Neural crest cell (in vitro differentiated cells): ENCODE data around the gene U2AF1. TPM values are rescaled to one million over a fixed set of nuclear protein-coding genes. Genes with fewer than 3 reads are reported as not detected.
"Not testable (repeated sequence)": the region's sequence is repeated elsewhere in the genome, so short reads cannot be mapped to it uniquely, and the experiment has no call there.

Experiments used
- DNase-seq: peaks from one replicate; pipeline ENCODE4 v3.0.0; 2021; ENCODE audit warnings: low read depth, mixed read lengths, low spot score
- H3K27ac Mint-ChIP-seq: one replicate; pipeline ENCODE4 v1.8.0; 2021; ENCODE audit warnings: mild to moderate bottlenecking, mixed read lengths; ENCODE audit not compliant: unreplicated experiment
- H3K27me3 Mint-ChIP-seq: 2 replicates; pipeline ENCODE4 v1.8.0; 2021; ENCODE audit warnings: low read depth, mild to moderate bottlenecking, mixed read lengths
- H3K36me3 Mint-ChIP-seq: 2 replicates; pipeline ENCODE4 v1.8.0; 2021; ENCODE audit warnings: low read depth, mild to moderate bottlenecking, mixed read lengths
- H3K4me1 Mint-ChIP-seq: 2 replicates; pipeline ENCODE4 v1.8.0; 2021; ENCODE audit warnings: mixed read lengths
- H3K4me3 Mint-ChIP-seq: one replicate; pipeline ENCODE4 v1.8.0; 2021; ENCODE audit warnings: mild to moderate bottlenecking, mixed read lengths
- H3K9me3 Mint-ChIP-seq: 2 replicates; pipeline ENCODE4 v1.8.0; 2021; ENCODE audit warnings: mixed read lengths
- total RNA-seq: library from RNA; stranded (reverse); gene quantifications from 2 replicates; pipeline ENCODE4 v1.2.1, GENCODE V29; 2021

The U2AF1 gene
- total RNA-seq, 1 donor from 2014 or later = 17.6 TPM

- H3K4me1 Mint-ChIP-seq, H3K9me3 Mint-ChIP-seq, H3K27me3 Mint-ChIP-seq, H3K36me3 Mint-ChIP-seq, H3K4me3 Mint-ChIP-seq, DNase-seq, H3K27ac Mint-ChIP-seq: not testable (repeated sequence)
These were observed 34.6 kb downstream of the U2AF1 start for GRCh38 chr21:43072742-43073141.

- H3K4me1 Mint-ChIP-seq, DNase-seq, H3K36me3 Mint-ChIP-seq, H3K9me3 Mint-ChIP-seq, H3K27ac Mint-ChIP-seq, H3K27me3 Mint-ChIP-seq, H3K4me3 Mint-ChIP-seq: not testable (repeated sequence)
These were observed 37.7 kb downstream of the U2AF1 start for GRCh38 chr21:43069682-43070081.

DNA sequence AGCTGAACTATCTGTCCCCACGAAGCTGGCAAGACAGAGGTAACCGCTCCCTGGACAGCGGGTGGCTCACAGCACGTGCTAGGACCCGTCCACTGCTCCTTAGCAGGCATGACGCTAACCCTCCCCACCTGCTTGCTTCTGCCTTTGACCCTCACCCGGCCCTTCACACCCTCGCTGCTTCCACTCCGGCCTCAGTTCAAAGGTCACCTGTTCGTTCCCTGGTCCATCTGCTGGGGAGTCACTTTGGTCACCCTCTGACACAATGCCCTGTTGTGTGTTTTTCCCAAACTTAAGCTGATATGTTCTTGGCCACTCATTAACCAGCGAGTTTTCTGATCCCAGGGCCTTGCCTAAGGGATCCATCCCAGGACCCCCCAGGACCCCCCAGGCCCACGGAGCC is 39.3 kb downstream of the U2AF1 start:
- not testable (repeated sequence) for H3K9me3 Mint-ChIP-seq, H3K4me3 Mint-ChIP-seq, DNase-seq, H3K27ac Mint-ChIP-seq, H3K4me1 Mint-ChIP-seq, H3K27me3 Mint-ChIP-seq, H3K36me3 Mint-ChIP-seq

DNA sequence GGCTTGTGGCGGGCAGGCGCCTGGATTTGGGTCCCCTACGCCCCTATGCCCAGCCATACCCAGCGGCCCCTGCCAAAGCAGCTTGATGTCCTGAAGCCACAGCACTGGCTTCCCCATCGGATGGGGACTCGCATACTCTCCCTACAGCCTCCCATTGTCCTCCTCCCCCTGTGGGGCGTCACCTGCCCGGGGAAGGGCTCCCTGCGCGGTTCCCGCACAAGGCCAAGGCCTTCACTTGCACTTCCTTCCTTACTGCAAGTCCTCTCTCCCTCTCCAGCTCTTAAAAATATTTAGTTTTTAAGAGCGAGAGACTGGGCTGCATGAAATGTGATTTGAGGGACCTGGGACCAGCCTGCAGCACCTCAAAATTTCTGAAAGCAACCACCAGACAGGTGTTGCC is 40.7 kb downstream of the U2AF1 start:
- H3K9me3 Mint-ChIP-seq, DNase-seq, H3K36me3 Mint-ChIP-seq, H3K4me3 Mint-ChIP-seq, H3K27ac Mint-ChIP-seq, H3K27me3 Mint-ChIP-seq, H3K4me1 Mint-ChIP-seq: not testable (repeated sequence)

- H3K4me1 Mint-ChIP-seq, H3K27me3 Mint-ChIP-seq, H3K36me3 Mint-ChIP-seq, H3K4me3 Mint-ChIP-seq, DNase-seq, H3K9me3 Mint-ChIP-seq, H3K27ac Mint-ChIP-seq: not testable (repeated sequence)
These were observed 41.4 kb downstream of the U2AF1 start for GRCh38 chr21:43065991-43066390.

DNA sequence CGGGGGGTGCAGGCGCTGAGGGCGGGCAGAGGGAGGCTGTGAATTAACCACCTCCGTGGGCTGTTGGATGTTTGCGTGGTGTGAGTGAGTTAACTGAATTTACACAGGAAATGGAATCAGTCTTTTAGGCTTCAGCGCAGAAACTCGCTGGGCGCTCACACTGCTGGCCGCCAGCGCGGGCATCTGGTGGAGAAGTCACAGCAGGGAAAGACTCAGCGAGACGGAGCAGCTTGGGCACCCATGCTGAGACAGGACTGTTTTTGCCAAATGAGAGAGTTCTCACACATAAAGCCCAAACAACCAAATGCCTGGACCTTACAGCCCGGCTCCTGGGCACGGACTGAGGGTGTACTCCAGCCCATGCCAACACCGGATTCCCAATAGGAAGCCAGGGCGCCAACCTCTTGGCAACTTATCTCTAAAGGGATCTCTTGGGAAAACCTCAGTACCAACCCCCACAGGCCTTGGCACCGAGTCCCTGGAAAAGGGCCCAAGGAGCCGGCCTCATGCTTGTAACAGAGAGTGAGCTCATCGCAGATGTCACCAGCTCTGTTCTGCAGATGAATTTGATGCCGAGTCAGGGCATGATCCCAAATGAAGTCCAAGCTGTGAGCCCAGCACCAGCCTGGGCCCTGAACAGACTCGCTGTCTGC is 43.0 kb downstream of the U2AF1 start:
- not testable (repeated sequence) for H3K27ac Mint-ChIP-seq, H3K4me1 Mint-ChIP-seq, H3K4me3 Mint-ChIP-seq, H3K27me3 Mint-ChIP-seq, H3K9me3 Mint-ChIP-seq, H3K36me3 Mint-ChIP-seq, DNase-seq

- DNase-seq, H3K27me3 Mint-ChIP-seq, H3K4me1 Mint-ChIP-seq, H3K4me3 Mint-ChIP-seq, H3K36me3 Mint-ChIP-seq, H3K27ac Mint-ChIP-seq, H3K9me3 Mint-ChIP-seq: not testable (repeated sequence)
These were observed 44.3 kb downstream of the U2AF1 start for GRCh38 chr21:43062955-43063664.

GRCh38 chr21:43053112-43053511 is 54.3 kb downstream of the U2AF1 start:
- not testable (repeated sequence) for DNase-seq, H3K4me3 Mint-ChIP-seq, H3K4me1 Mint-ChIP-seq, H3K36me3 Mint-ChIP-seq, H3K27me3 Mint-ChIP-seq, H3K27ac Mint-ChIP-seq, H3K9me3 Mint-ChIP-seq

DNA sequence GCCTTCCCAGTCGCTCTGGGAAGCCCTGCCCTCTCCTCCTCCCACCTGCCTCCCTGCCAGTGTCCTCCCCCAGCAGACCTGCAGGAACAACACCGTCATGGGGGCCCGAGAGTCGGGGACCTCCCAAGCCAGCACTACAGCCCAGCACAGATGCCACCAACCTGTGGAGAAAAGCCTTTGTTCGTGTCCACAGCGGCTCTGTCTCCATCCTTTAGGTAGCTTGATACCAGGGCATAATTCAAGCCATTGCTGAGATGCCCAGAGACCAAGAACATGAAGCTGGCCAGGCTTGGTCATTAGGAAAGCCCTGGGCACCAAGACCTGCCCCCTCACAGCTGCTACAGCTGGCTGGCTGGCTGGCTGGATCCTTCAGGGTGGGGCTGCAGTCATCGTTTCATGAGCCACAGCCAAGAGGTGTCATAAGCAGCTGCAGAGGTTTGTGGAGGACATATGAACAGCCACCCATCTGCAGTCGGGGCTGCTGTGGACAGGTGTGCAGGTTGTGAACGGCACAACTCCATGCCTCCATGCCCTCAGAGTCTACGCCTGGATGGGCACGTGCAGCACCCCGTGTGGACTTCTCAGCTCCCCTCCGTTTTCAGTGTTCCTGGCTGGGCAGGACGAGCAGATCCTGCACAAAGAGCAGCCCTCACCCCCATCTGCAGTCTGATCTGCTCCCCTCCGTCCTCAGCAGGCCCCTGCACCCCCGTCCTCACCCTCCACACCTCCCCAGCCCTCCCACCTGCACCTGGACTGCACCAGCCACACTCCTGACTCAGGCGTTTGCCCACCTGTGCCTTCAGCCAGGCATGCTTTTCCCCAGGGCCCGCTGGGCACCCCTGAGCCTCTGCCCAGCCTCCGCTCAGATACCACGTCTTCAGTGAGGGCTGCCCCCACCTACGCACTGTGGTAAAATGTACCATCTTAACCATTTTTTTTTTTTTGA is 61.2 kb downstream of the U2AF1 start:
- not testable (repeated sequence) for H3K36me3 Mint-ChIP-seq, DNase-seq, H3K4me1 Mint-ChIP-seq, H3K9me3 Mint-ChIP-seq, H3K27me3 Mint-ChIP-seq, H3K4me3 Mint-ChIP-seq, H3K27ac Mint-ChIP-seq

GRCh38 chr21:43045165-43045875 is 62.0 kb downstream of the U2AF1 start:
- H3K4me1 Mint-ChIP-seq, DNase-seq, H3K27ac Mint-ChIP-seq, H3K36me3 Mint-ChIP-seq, H3K9me3 Mint-ChIP-seq, H3K4me3 Mint-ChIP-seq, H3K27me3 Mint-ChIP-seq: not testable (repeated sequence)

GRCh38 chr21:43044547-43044946 is 62.8 kb downstream of the U2AF1 start:
- H3K36me3 Mint-ChIP-seq = not testable (repeated sequence)

GRCh38 chr21:43043291-43043690 is 64.1 kb downstream of the U2AF1 start:
- not testable (repeated sequence) for DNase-seq, H3K36me3 Mint-ChIP-seq, H3K4me1 Mint-ChIP-seq, H3K27ac Mint-ChIP-seq, H3K4me3 Mint-ChIP-seq, H3K9me3 Mint-ChIP-seq, H3K27me3 Mint-ChIP-seq

More at GRCh38 chr21:43044547-43044946, 62.8 kb downstream of the U2AF1 start:
- H3K9me3 Mint-ChIP-seq, H3K27ac Mint-ChIP-seq, DNase-seq, H3K4me1 Mint-ChIP-seq, H3K4me3 Mint-ChIP-seq, H3K27me3 Mint-ChIP-seq: not testable (repeated sequence)
